B cell (primary cell): ENCODE measurements around the gene GIMAP8. TPM values are rescaled to one million over a fixed set of nuclear protein-coding genes. Genes with fewer than 3 reads are reported as not detected.

Source experiments
- ATAC-seq: fragments of 200-7000 bp; cut with Tn5 transposase; one replicate; pipeline ENCODE4 v1.10.0; 2021; ENCODE audit warnings: low read depth, mild to moderate bottlenecking, moderate number of reproducible peaks, moderate library complexity
- CTCF ChIA-PET: fragments of 350-600 bp; sonication (Branson Sonifier 250); formaldehyde crosslinking; loops from one replicate; lab custom pipeline; 2021; ENCODE audit warnings: antibody characterized with exemption, inconsistent platforms; lab: Charles Lee
- POLR2A ChIA-PET: fragments of 350-600 bp; sonication (Branson Sonifier 250); formaldehyde crosslinking; loops from one replicate; lab custom pipeline; 2021; ENCODE audit warnings: antibody characterized with exemption; lab: Charles Lee
- DNase-seq: peaks from one replicate; pipeline ENCODE4 v3.0.0; 2013
- H2AFZ ChIP-seq: 2 replicates; pipeline ENCODE4 v1.6.1; 2012; ENCODE audit warnings: mild to moderate bottlenecking, low read depth, low read length; ENCODE audit not compliant: insufficient read depth, poor library complexity, severe bottlenecking
- H3K27ac ChIP-seq, 2 donors: 1 replicate in 1 of 2; 2 replicates in 1 of 2; pipeline ENCODE4 v1.5.1; 2012 to 2013; ENCODE audit warnings: low read length in 2 of 2, mild to moderate bottlenecking in 2 of 2, moderate library complexity in 1 of 2
- H3K27me3 ChIP-seq, 4 experiments: fragments of 200-600 bp in 1 of 4; sonication (generic) in 1 of 4; replicated peaks in 1 of 4; 1 replicate in 2 of 4; 2 replicates in 2 of 4; pipeline versions ENCODE4 v1.6.1 to v1.7.0; 2013 to 2016; ENCODE audit warnings: low read length in 3 of 4, mild to moderate bottlenecking in 2 of 4, mixed read lengths in 1 of 4, moderate library complexity in 1 of 4; ENCODE audit not compliant: insufficient read depth in 4 of 4, control insufficient read depth in 3 of 4; ENCODE audit errors: control extremely low read depth in 1 of 4
- H3K36me3 ChIP-seq, 2 experiments: replicated peaks in 1 of 2; 1 replicate in 1 of 2; 2 replicates in 1 of 2; pipeline versions ENCODE4 v1.6.1 to v1.7.1; 2013; ENCODE audit warnings: low read length in 1 of 2; ENCODE audit not compliant: insufficient read depth in 2 of 2, control insufficient read depth in 1 of 2; ENCODE audit errors: control extremely low read depth in 1 of 2, extremely low read depth in 1 of 2
- H3K4me1 ChIP-seq, 2 donors: fragments of 200-600 bp in 1 of 2; sonication (generic) in 1 of 2; 1 replicate in 1 of 2; 2 replicates in 1 of 2; pipeline versions ENCODE4 v1.5.1 to v1.6.1; 2013 to 2017; ENCODE audit warnings: low read length in 2 of 2; ENCODE audit not compliant: control insufficient read depth in 2 of 2, insufficient read depth in 2 of 2
- H3K4me2 ChIP-seq: replicated peaks from 2 replicates; pipeline ENCODE3; 2012; ENCODE audit warnings: mild to moderate bottlenecking, low read depth, low read length; ENCODE audit not compliant: poor library complexity, severe bottlenecking
- H3K4me3 ChIP-seq, 5 experiments: fragments of 200-600 bp in 1 of 5; sonication (generic) in 1 of 5; 1 replicate in 3 of 5; 2 replicates in 2 of 5; pipeline versions ENCODE4 v1.5.1 to v1.7.0; 2011 to 2016; ENCODE audit warnings: low read length in 4 of 5, mild to moderate bottlenecking in 4 of 5, low read depth in 2 of 5, control low read depth in 1 of 5, moderate library complexity in 1 of 5; ENCODE audit not compliant: insufficient read depth in 1 of 5; ENCODE audit errors: control extremely low read depth in 1 of 5, extremely low read depth in 1 of 5
- H3K79me2 ChIP-seq: fragments of 200-600 bp; sonication (generic); one replicate; pipeline ENCODE4 v1.6.0; 2016; ENCODE audit warnings: low read length; ENCODE audit not compliant: control insufficient read depth, insufficient read depth
- H3K9ac ChIP-seq: fragments of 200-600 bp; sonication (generic); 2 replicates; pipeline ENCODE4 v1.6.1; 2017; ENCODE audit warnings: mild to moderate bottlenecking, low read length, moderate library complexity
- H3K9me3 ChIP-seq, 3 donors: one replicate each; pipeline versions ENCODE4 v1.6.1 to v1.7.1; 2013; ENCODE audit warnings: low read length in 2 of 3; ENCODE audit not compliant: control insufficient read depth in 2 of 3, insufficient read depth in 1 of 3; ENCODE audit errors: control extremely low read depth in 1 of 3
- H4K20me1 ChIP-seq: 2 replicates; pipeline ENCODE4 v1.6.0; 2012; ENCODE audit warnings: mild to moderate bottlenecking, low read length; ENCODE audit not compliant: insufficient read depth, control insufficient read depth, poor library complexity, severe bottlenecking
- H3K27ac Mint-ChIP-seq: one replicate; pipeline ENCODE4 v1.8.0; 2021; ENCODE audit warnings: mixed read lengths
- H3K27me3 Mint-ChIP-seq: one replicate; pipeline ENCODE4 v1.8.0; 2021; ENCODE audit warnings: mixed read lengths
- H3K4me1 Mint-ChIP-seq: one replicate; pipeline ENCODE4 v1.8.0; 2021; ENCODE audit warnings: mixed read lengths
- H3K4me3 Mint-ChIP-seq: one replicate; pipeline ENCODE4 v1.8.0; 2021; ENCODE audit warnings: mixed read lengths
- H3K9me3 Mint-ChIP-seq: one replicate; pipeline ENCODE4 v1.8.0; 2022; ENCODE audit warnings: mixed read lengths; ENCODE audit not compliant: insufficient read depth
- CTCF ChIP-seq: fragments of 200-600 bp; IDR thresholded peaks from one replicate; pipeline ENCODE4 v1.8.0; 2022; ENCODE audit warnings: antibody characterized with exemption, mild to moderate bottlenecking
- EZH2 ChIP-seq: IDR thresholded peaks from 2 replicates; pipeline ENCODE4 v1.6.1; 2012; ENCODE audit warnings: borderline replicate concordance, low read depth, mild to moderate bottlenecking, moderate library complexity, low read length; ENCODE audit not compliant: insufficient read depth, poor library complexity, severe bottlenecking
- WGBS: methylation state at CpG from one replicate; pipeline ENCODE4 v1.1.5; 2013; ENCODE audit warnings: missing lambda C conversion rate; ENCODE audit not compliant: insufficient coverage; 5-methylcytosine and 5-hydroxymethylcytosine counted together
- intact Hi-C: fragments of 100-400 bp; cut with micrococcal nuclease; formaldehyde crosslinking; loops from one replicate; pipeline ENCODE4 v1.10.0; 2022
- polyA plus RNA-seq: library from polyadenylated mRNA; depleted of rRNA; stranded (reverse); fragments of >200 nt; gene quantifications from 2 replicates; pipeline ENCODE4 v1.2.3, GENCODE V29; 2012
- total RNA-seq, 2 donors: library from RNA; stranded (reverse); fragments of 120-200 nt in 1 of 2; gene quantifications; 1 replicate in 1 of 2; 2 replicates in 1 of 2; pipeline versions ENCODE4 v1.2.3 to v1.2.4, GENCODE V29; 2013 to 2022

The GIMAP8 gene
- total and polyA plus RNA-seq, 2 donors (not counting 1 experiment from before 2014, with no cell fraction given), result 0.34 to 0.47 TPM

- CTCF ChIA-PET, result no interaction called here
- Mint-ChIP-seq H3K27ac (no peak overlapping the region), H3K27me3 (peaks cover 4% of the 10 kb centered on the region), H3K4me1 (peaks cover 25% of the 10 kb centered on the region), H3K9me3 (peaks cover 6% of the 10 kb centered on the region), H3K4me3 (no peak overlapping the region)
- TF ChIP-seq CTCF (no peak), EZH2 (no peak)
- no peak overlapping the region for H3K9ac ChIP-seq
- peaks cover 0 to 4% (median under 1%) of the 10 kb centered on the region in 4 experiments for H3K27me3 ChIP-seq
- peaks cover 0 to 3% of the 10 kb centered on the region in 2 experiments for H3K36me3 ChIP-seq
- H3K4me1 ChIP-seq, result peaks cover 3 to 16% of the 10 kb centered on the region in 2 donors
- DNase-seq, result no peak
- POLR2A ChIA-PET, result no interaction called here
- H3K27ac ChIP-seq, result no peak overlapping the region
- intact Hi-C loops, result no loop called here
- ATAC-seq, result no peak
- H3K4me2 ChIP-seq, result no peak overlapping the region
- no peaks in the 10 kb centered on the region for H3K79me2 ChIP-seq
- 61% methylated on average over 15 of the region's 18 CpGs for WGBS
- H4K20me1 ChIP-seq, result no peaks in the 10 kb centered on the region
- no peak overlapping the region for H3K4me3 ChIP-seq
- H2AFZ ChIP-seq, result no peak overlapping the region
- peaks cover 0 to 12% (median 9%) of the 10 kb centered on the region in 3 donors for H3K9me3 ChIP-seq
Observed at GRCh38 chr7:150443793-150444540, 6.5 kb upstream of the GIMAP8 start.
